Smooth muscle cell (in vitro differentiated cells): Measurements from ENCODE around the gene TEPSIN. TPM values are rescaled to one million over a fixed set of nuclear protein-coding genes. Genes with fewer than 3 reads are reported as not detected.

Experiments
- DNase-seq: peaks from one replicate; lab custom pipeline; 2025; ENCODE audit not compliant: unreplicated experiment; lab: John Stamatoyannopoulos, UW
- H2AFZ ChIP-seq: fragments of 200-600 bp; sonication (generic); 2 replicates; pipeline ENCODE4 v1.6.0; 2016; ENCODE audit warnings: antibody characterized with exemption, low read depth, mild to moderate bottlenecking
- H3F3A ChIP-seq: fragments of 200-600 bp; sonication (generic); 2 replicates; pipeline ENCODE4 v1.6.0; 2017; ENCODE audit warnings: antibody characterized with exemption, low read depth
- H3K27ac ChIP-seq: fragments of 200-600 bp; sonication (generic); 2 replicates; pipeline ENCODE4 v1.5.1; 2016; ENCODE audit warnings: low read depth, mild to moderate bottlenecking
- H3K27me3 ChIP-seq: fragments of 200-600 bp; sonication (generic); 2 replicates; pipeline ENCODE4 v1.6.1; 2016; ENCODE audit warnings: low read depth, mild to moderate bottlenecking
- H3K36me3 ChIP-seq: fragments of 200-600 bp; sonication (generic); 2 replicates; pipeline ENCODE4 v1.5.1; 2016; ENCODE audit warnings: low read depth
- H3K4me1 ChIP-seq: fragments of 200-600 bp; sonication (generic); 2 replicates; pipeline ENCODE4 v1.5.1; 2016; ENCODE audit warnings: low read depth
- H3K4me2 ChIP-seq: fragments of 200-600 bp; sonication (generic); 2 replicates; pipeline ENCODE4 v1.6.0; 2016; ENCODE audit warnings: mild to moderate bottlenecking
- H3K4me3 ChIP-seq: fragments of 200-600 bp; sonication (generic); 2 replicates; pipeline ENCODE4 v1.5.1; 2016; ENCODE audit warnings: mild to moderate bottlenecking
- H3K79me2 ChIP-seq: fragments of 200-600 bp; sonication (generic); 2 replicates; pipeline ENCODE4 v1.6.0; 2016; ENCODE audit warnings: low read depth, mild to moderate bottlenecking
- H3K9ac ChIP-seq: fragments of 200-600 bp; sonication (generic); 2 replicates; pipeline ENCODE4 v1.6.0; 2016; ENCODE audit warnings: low read depth
- H3K9me3 ChIP-seq: fragments of 200-600 bp; sonication (generic); replicated peaks from 2 replicates; pipeline ENCODE4 v1.5.1; 2016; ENCODE audit warnings: low read depth
- H4K20me1 ChIP-seq: fragments of 200-600 bp; sonication (generic); 2 replicates; pipeline ENCODE4 v1.6.0; 2016; ENCODE audit warnings: low read depth
- CTCF ChIP-seq: fragments of 200-600 bp; sonication (generic); IDR thresholded peaks from 2 replicates; pipeline ENCODE4 v1.5.1; 2017; ENCODE audit warnings: borderline replicate concordance, mild to moderate bottlenecking, antibody characterized with exemption; ENCODE audit not compliant: insufficient read depth, poor library complexity, severe bottlenecking
- WGBS: methylation state at CpG from one replicate; pipeline ENCODE4 v1.1.7; 2016; ENCODE audit warnings: low lambda C conversion rate; 5-methylcytosine and 5-hydroxymethylcytosine counted together
- polyA plus RNA-seq: library from polyadenylated mRNA; unstranded; fragments of >200 nt; fragmentation: Nextera tagmentation; extraction: Ambion mirVana; gene quantifications from 2 replicates; pipeline ENCODE4 v1.2.1, GENCODE V29; 2016
- total RNA-seq: library from RNA; depleted of rRNA; stranded (reverse); fragments of >200 nt; gene quantifications from 2 replicates; pipeline ENCODE4 v1.2.3, GENCODE V29; 2014

TEPSIN gene
- total and polyA plus RNA-seq, 2 experiments from 2014 or later = 9.8 to 18.6 TPM

- no peak overlapping the region for H3K4me3 ChIP-seq
- no peak overlapping the region for H2AFZ ChIP-seq
- peaks cover 16% of the 10 kb centered on the region for H3K79me2 ChIP-seq
- 98% methylated on average over 7 of the region's 17 CpGs for WGBS
- peaks cover 46% of the 10 kb centered on the region for H4K20me1 ChIP-seq
- no peaks in the 10 kb centered on the region for H3K36me3 ChIP-seq
- H3K9ac ChIP-seq = no peak overlapping the region
- no peak overlapping the region for H3K4me2 ChIP-seq
- H3K27me3 ChIP-seq = no peaks in the 10 kb centered on the region
- TF ChIP-seq CTCF = no peak
- no peak for DNase-seq
- H3K9me3 ChIP-seq = no peaks in the 10 kb centered on the region
- no peak overlapping the region for H3K27ac ChIP-seq
- no peaks in the 10 kb centered on the region for H3F3A ChIP-seq
- H3K4me1 ChIP-seq = no peaks in the 10 kb centered on the region
These were observed 5.5 kb downstream of the TEPSIN start for GRCh38 chr17:81233316-81233715.

GRCh38 chr17:81232616-81233241 is 6.1 kb downstream of the TEPSIN start:
- WGBS = 95% methylated on average over 19 of the region's 19 CpGs
- H3K4me2 ChIP-seq = no peak overlapping the region
- H3K9ac ChIP-seq = no peak overlapping the region
- H3K9me3 ChIP-seq = no peaks in the 10 kb centered on the region
- no peak overlapping the region for H3K4me3 ChIP-seq
- H4K20me1 ChIP-seq = peaks cover 44% of the 10 kb centered on the region
- no peak for DNase-seq
- no peaks in the 10 kb centered on the region for H3K36me3 ChIP-seq
- H3F3A ChIP-seq = no peaks in the 10 kb centered on the region
- no peak overlapping the region for H3K27ac ChIP-seq
- TF ChIP-seq CTCF = no peak
- no peaks in the 10 kb centered on the region for H3K27me3 ChIP-seq
- no peaks in the 10 kb centered on the region for H3K4me1 ChIP-seq
- no peak overlapping the region for H2AFZ ChIP-seq
- H3K79me2 ChIP-seq = peaks cover 11% of the 10 kb centered on the region

GRCh38 chr17:81231766-81232581 is 6.9 kb downstream of the TEPSIN start:
- Histone ChIP-seq H3K27me3 (no peaks in the 10 kb centered on the region), H3K79me2 (peaks cover 3% of the 10 kb centered on the region), H3K9me3 (no peaks in the 10 kb centered on the region), H3K27ac (no peak overlapping the region), H3F3A (no peaks in the 10 kb centered on the region), H3K9ac (no peak overlapping the region), H2AFZ (no peak overlapping the region), H3K36me3 (no peaks in the 10 kb centered on the region), H3K4me1 (no peaks in the 10 kb centered on the region), H3K4me3 (no peak overlapping the region), H3K4me2 (no peak overlapping the region), H4K20me1 (peaks cover 38% of the 10 kb centered on the region)
- WGBS = 96% methylated on average over 40 of the region's 43 CpGs
- DNase-seq = no peak
- TF ChIP-seq CTCF = no peak
